Measurements from ENCODE around the gene CLDN6.

CLDN6 gene

GRCh38 chr16:2987833-2988232, 30.1 kb downstream of the CLDN6 start:
- DNase-seq (ENCODE audit: low read depth in 3 of 3), result no peak

GRCh38 chr16:2987286-2987685, 30.7 kb downstream of the CLDN6 start:
- DNase-seq (ENCODE audit: low read depth in 3 of 3), result no peak

- no peak for DNase-seq (ENCODE audit: low read depth in 3 of 3)
These were observed 31.3 kb downstream of the CLDN6 start for GRCh38 chr16:2986623-2987188.

- no peak for DNase-seq (ENCODE audit: low read depth in 3 of 3)
These were observed 32.1 kb downstream of the CLDN6 start for GRCh38 chr16:2985893-2986355.

- no peak for DNase-seq (ENCODE audit: low read depth in 3 of 3)
These were observed 32.5 kb downstream of the CLDN6 start for GRCh38 chr16:2985462-2985861.

GRCh38 chr16:2983706-2984136, 34.3 kb downstream of the CLDN6 start:
- DNase-seq (ENCODE audit: low read depth in 3 of 3), result peak; percentile 57 to 78 (median 58)

GRCh38 chr16:2982402-2982801, 35.6 kb downstream of the CLDN6 start:
- no peak for DNase-seq (ENCODE audit: low read depth in 3 of 3)

- no peak for DNase-seq (ENCODE audit: low read depth in 3 of 3)
These were observed 36.1 kb downstream of the CLDN6 start for GRCh38 chr16:2981899-2982250.

GRCh38 chr16:2981177-2981898, 36.6 kb downstream of the CLDN6 start:
- DNase-seq (ENCODE audit: low read depth in 3 of 3), result no peak

- DNase-seq (ENCODE audit: low read depth in 3 of 3), result peak; percentile 89 to 95 (median 95)
These were observed 37.5 kb downstream of the CLDN6 start, which contains the start of gene PKMYT1 for GRCh38 chr16:2980227-2981176. Gene PKMYT1 (minus strand): TSS chr16:2980446. CDS start chr16:2979657, 789 bp downstream.

- DNase-seq (ENCODE audit: low read depth in 3 of 3), result no peak
These were observed 38.2 kb downstream of the CLDN6 start for GRCh38 chr16:2979669-2980226.

GRCh38 chr16:2977440-2977839, 40.5 kb downstream of the CLDN6 start:
- no peak for DNase-seq (ENCODE audit: low read depth in 3 of 3)

- no peak for DNase-seq (ENCODE audit: low read depth in 3 of 3)
These were observed 41.3 kb downstream of the CLDN6 start for GRCh38 chr16:2976673-2977072.

- DNase-seq (ENCODE audit: low read depth in 3 of 3), result no peak
These were observed 41.8 kb downstream of the CLDN6 start for GRCh38 chr16:2976201-2976600.

- DNase-seq (ENCODE audit: low read depth in 3 of 3), result no peak
These were observed 42.7 kb downstream of the CLDN6 start for GRCh38 chr16:2975161-2975795.

GRCh38 chr16:2974319-2975056, 43.5 kb downstream of the CLDN6 start:
- DNase-seq (ENCODE audit: low read depth in 3 of 3), result no peak

GRCh38 chr16:2973605-2974318, 44.2 kb downstream of the CLDN6 start:
- no peak for DNase-seq (ENCODE audit: low read depth in 3 of 3)

- DNase-seq (ENCODE audit: low read depth in 3 of 3), result no peak
These were observed 44.9 kb downstream of the CLDN6 start for GRCh38 chr16:2973093-2973492.

- DNase-seq (ENCODE audit: low read depth in 3 of 3), result no peak
These were observed 45.8 kb downstream of the CLDN6 start for GRCh38 chr16:2971985-2972784.

All from stimulated activated CD4-positive, alpha-beta T cell treated with anti-CD3 and anti-CD28 coated beads, TNF-alpha, amount 100 ng/mL, for 24 hours (primary cell).